ENCODE results near the gene SLX4.

The SLX4 gene

GRCh38 chr16:3591991-3592390, 19.4 kb downstream of the SLX4 start:
- TF ChIP-seq GLIS3 (CRISPR knock-in tag; IDR thresholded peaks at IDR 0.05) (no peak), ESRRG (CRISPR knock-in tag; IDR thresholded peaks at IDR 0.05) (no peak), CSRNP3 (CRISPR knock-in tag; IDR thresholded peaks at IDR 0.05) (no peak), ISL1 (CRISPR knock-in tag; IDR thresholded peaks at IDR 0.05) (no peak), CSDC2 (CRISPR knock-in tag; IDR thresholded peaks at IDR 0.05) (no peak), POU6F1 (CRISPR knock-in tag; IDR thresholded peaks at IDR 0.05; ENCODE audit: borderline replicate concordance, low read depth) (no peak), CREB5 (CRISPR knock-in tag; IDR thresholded peaks at IDR 0.05; ENCODE audit: low read depth) (no peak), PATZ1 (CRISPR knock-in tag; IDR thresholded peaks at IDR 0.05; ENCODE audit: borderline replicate concordance) (no peak), RARB (CRISPR knock-in tag; IDR thresholded peaks at IDR 0.05) (no peak), ARNTL (CRISPR knock-in tag; IDR thresholded peaks at IDR 0.05; ENCODE audit: borderline replicate concordance, low read depth) (no peak), ZFP30 (CRISPR knock-in tag; IDR thresholded peaks at IDR 0.05) (no peak), ZNF565 (CRISPR knock-in tag; conservative IDR thresholded peaks at IDR 0.05; ENCODE audit: low read depth) (no peak), TSHZ2 (CRISPR knock-in tag; IDR thresholded peaks at IDR 0.05) (no peak), ZC3H10 (CRISPR knock-in tag; IDR thresholded peaks at IDR 0.05) (no peak), TOX (CRISPR knock-in tag; IDR thresholded peaks at IDR 0.05; ENCODE audit: borderline replicate concordance) (no peak)
- no peak for ATAC-seq

GRCh38 chr16:3591436-3591803, 20.0 kb downstream of the SLX4 start:
- no peak for ATAC-seq
- no peak for TF ChIP-seq ZFP3 (CRISPR knock-in tag; IDR thresholded peaks at IDR 0.05)
- TF ChIP-seq ZFP30 (CRISPR knock-in tag; IDR thresholded peaks at IDR 0.05), result no peak

- TF ChIP-seq CSRNP3 (CRISPR knock-in tag; IDR thresholded peaks at IDR 0.05), result no peak
- no peak for TF ChIP-seq ARNTL (CRISPR knock-in tag; IDR thresholded peaks at IDR 0.05; ENCODE audit: borderline replicate concordance, low read depth)
- no peak for TF ChIP-seq OSR1 (CRISPR knock-in tag; IDR thresholded peaks at IDR 0.05)
- no peak for TF ChIP-seq TOX (CRISPR knock-in tag; IDR thresholded peaks at IDR 0.05; ENCODE audit: borderline replicate concordance)
These were observed 20.5 kb downstream of the SLX4 start for GRCh38 chr16:3590736-3591435.

More at GRCh38 chr16:3590736-3591435, 20.5 kb downstream of the SLX4 start:
- ATAC-seq, result no peak
